HG02840 (cell line): ENCODE results near the gene NRP1.

Experiments
- ATAC-seq: cut with Tn5 transposase; IDR thresholded peaks from one replicate; pipeline ENCODE4 v1.9.1; 2021; ENCODE audit warnings: mild to moderate bottlenecking, moderate library complexity, moderate number of reproducible peaks; ENCODE audit not compliant: unreplicated experiment, low FRiP score

Gene NRP1

DNA sequence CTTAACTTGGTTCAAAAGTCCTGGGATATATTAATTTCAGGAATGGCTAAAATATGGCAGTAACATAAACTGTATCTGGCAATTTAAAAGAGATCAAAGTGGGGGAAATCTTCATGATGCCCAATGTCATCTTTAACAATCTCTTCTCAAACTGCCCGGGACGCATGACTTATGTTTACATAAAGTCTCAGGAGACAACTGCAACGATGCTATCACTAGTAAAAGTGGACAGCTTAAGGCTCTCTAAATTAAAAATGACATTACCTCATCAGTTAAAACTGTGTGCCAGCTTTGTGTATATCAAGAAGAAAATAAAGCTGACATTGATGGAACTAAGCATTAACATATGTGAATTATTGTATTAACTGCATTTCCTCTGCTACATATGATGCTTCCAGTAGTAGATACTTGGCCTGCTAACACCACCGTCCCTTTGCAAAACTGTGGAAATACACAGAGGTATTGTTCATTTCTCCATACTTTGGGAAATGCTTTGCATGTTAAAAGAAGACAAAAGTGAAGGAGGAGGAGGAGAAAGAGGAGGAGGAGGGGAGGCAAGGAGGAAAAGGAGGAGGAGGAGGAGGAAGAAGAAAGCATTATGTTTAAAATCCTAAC is 62.4 kb downstream of the NRP1 start:
- no peak for ATAC-seq

DNA sequence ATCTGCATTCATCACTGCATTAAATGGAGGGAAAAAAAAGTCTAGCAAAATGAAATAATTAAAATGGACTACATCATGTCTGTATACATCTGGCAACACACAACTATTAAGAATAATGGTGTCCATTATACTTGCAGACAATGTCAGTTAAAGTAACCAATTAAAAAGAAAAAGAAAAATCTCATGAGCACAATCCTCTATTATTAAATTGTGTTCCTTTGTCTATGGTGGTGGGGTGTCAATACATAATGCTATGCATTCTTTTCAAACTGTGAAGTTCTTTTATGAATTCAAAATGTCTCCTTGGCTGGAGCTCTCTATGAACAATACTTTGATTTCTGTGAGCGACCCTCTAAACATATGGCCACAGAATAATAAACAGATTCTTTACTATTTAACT is 63.5 kb downstream of the NRP1 start:
- ATAC-seq, result no peak

DNA sequence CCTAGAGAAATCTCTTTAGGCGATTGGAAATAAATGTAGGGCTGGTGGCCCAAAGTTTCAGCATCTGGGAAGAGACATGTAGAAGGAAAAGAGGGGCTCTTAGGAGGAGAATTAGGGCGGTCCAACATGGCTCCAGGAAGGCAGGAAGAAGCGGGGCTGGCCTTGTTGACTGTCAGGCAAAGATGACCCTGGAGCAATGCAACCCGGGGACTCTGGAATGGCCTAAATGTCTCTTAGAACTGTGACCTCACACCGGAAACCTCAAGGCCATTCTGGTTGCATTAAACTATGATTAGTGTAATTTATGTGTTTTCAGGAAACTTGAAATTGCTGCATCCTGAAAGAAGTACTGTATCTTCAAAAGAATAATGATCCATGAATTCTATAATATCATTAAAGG is 66.8 kb downstream of the NRP1 start:
- ATAC-seq, result no peak

DNA sequence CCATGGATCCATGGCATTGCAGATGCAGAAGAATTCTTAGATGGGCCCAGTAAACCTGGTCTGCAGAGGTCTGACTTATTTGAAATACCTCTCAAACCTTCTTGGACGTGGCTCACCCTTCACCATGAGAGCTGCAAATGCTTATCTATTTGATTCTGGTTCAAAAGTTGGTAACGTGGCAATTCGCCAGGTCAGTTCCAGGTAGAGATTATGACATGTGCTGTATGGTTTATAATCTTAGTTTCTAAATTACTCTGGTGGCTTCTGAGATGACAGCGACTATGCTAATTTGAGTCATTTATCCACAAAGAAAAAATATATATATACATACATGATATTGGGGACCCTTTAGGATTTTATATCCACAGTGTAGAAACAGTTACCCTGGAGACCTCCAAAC is 68.8 kb downstream of the NRP1 start:
- no peak for ATAC-seq

DNA sequence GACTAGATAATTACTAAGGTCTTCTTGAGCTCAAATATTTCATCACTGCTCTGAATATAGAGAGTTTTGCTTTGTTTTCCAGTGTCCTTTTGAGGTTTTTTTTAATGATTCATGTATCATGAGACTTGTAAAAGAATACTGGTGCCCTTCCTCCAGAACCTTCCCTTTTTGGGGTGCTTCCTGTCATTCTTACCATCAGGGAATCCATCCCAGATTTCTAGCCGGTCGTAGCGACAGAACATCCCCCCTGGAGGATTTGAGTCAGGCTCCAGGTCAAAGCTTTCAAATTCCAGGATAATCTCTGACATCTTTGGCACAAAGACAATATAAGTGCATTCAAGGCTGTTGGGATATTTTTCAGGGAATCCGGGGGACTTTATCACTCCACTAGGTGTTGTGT is 71.0 kb downstream of the NRP1 start:
- no peak for ATAC-seq

DNA sequence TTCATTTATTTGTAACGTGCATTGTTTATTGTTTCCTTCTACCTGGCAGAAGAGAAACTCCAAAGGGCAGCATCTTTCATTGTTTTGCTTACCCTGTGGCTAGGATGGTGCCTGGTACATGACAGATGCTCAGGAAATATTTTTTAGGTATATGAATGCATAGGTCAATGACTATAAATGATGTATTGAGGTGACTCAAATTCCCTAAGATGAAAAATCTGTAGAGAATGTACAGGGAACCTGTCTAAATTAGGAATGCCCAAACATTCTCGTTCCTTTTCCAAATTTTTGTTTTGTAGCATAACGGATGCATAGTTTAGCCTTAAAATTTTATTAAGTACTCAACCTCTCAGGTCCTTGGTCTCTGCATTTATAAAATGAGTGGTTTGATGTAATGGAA is 71.6 kb downstream of the NRP1 start:
- ATAC-seq, result no peak

DNA sequence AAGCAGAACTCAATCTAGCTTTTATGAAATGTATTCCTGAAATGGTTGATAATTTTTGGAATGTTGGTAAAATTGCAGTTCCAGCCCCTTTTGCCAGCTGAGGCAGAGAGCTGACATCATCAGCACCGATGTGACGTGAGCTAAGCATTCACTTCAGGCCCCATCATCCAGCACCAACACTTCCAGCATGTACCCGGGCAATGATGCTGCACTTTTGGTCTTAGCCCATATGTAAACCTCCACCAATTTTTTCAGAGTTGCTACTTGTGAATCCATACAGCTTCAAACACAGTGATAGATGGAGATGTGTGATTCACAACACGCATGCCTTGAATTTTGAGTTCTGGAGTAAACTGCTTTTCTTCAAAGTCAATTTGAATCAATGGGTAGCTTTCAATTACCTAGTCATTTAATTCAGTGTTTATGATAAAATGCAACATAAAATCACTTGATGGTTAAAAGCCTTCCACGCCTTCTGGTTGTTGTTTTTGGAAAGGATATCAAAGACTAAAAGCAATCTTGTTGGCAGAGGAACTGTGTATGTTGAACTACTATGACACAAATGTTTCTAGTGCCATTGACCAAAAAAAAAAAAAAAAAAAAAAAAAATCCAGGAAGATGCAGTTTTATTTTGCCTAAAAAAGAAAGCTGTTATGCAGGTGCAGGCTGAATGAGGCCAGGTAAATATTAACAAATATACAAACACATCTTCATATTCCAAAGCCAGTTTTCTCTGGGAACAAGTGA is 73.9 kb downstream of the NRP1 start:
- ATAC-seq, result no peak

DNA sequence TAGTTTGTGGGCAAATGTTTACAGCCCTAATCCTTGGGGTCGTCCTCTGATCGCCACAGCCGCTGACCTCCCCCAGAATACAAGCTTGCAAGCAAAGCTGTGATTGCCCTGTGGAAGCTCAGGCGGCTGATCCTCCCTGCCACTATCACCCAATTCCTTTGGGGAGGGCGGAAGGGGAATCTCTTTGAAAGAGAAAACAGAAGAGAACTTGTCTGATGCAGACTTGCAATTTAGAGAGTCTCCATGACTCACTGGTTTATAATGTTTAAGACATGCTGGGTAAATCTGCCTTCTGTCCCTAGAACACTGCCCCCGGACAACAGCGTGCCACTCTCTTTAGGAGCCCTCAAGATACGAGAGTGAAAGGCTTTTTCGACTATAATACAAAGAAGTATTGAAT is 75.5 kb downstream of the NRP1 start:
- no peak for ATAC-seq

DNA sequence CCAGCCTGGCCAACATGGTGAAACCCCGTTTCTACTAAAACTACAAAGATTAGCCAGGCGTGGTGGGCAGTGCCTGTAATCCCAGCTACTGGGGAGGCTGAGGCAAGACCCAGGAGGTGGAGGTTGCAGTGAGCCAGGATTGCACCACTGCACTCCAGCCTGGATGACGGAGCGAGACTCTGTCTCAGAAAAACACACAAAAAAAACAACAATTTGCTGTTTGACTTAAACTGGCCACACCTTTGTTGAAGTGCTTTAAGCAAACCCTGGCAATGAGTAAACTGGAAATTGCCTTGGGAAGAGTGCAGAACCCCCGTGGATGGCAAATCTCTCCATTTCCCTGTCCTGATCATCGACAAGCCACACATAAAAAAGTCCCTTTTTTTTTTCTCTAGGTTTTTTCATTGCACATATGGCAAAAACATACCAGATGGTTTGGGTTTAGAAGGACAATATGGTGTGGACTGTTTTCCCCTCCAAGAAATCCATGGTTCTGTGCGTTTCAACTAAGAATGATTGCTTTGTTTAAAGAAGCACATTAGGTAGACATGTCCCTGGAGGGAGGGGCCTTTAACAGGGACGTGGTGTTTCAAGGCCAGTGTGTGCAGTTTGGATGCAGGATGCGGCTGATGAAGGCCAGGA is 76.9 kb downstream of the NRP1 start:
- no peak for ATAC-seq

DNA sequence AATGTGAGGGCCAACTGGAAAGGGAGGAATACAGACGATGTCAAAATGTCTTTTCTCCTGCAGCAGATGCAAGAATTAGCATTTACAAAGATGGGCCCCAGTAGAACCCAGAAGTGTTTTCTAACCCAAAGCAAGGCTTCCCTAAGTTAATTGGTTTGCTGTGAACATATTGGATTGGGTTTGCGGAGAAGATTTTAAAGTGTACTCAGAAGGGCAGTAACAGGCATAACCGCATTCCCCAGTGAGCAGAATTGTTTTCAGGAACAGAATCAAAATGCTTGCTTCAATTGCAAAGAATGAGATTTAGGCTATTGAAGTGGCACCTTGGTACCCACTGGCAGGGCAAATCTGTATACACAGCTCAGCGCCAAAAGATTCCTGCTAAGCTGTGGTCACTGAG is 78.0 kb downstream of the NRP1 start:
- ATAC-seq, result no peak

DNA sequence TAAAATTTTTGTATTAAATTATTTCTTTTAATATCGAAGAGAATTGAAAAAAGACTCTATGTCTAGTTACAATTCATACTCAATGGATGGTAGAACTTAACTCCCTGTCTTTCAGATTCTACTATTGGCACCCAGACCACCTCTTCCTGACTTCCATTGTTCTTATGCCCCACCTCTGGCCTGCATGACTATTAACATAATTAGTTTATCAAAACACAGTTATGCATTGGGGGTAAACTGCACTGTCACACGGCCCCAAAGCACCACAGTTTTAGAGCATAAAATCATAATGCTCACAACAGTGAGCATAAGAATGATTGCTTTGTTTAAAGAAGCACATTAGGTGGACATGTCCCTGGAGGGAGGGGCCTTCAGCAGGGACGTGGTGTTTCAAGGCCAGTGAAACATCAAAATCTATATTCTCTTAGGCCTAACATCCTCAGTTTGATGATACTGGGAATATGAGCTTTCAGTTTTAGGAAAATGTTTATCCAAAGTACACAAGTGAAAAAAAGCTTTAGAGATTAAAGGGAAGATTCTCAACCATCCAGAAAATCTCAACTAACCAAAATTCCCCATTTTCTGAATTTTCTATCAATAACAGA is 79.8 kb downstream of the NRP1 start:
- ATAC-seq, result no peak

DNA sequence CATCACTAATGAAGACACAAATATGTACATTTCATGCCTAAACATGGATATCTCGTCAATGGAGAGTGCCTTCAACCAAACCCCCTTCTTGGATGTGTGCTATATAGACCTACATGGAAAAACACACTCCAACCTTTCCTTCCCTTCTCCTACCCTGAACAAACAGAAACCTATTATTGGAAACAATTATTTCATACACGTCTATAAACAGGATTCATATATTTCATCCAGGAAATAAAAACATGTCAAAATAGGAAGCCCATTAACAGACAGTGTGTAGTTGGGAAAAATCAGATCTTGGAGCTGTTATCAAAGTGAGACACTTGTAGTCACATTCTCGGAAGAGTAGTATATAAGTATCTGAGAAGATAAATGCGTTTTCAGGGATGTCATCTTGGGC is 81.1 kb downstream of the NRP1 start:
- ATAC-seq, result no peak

DNA sequence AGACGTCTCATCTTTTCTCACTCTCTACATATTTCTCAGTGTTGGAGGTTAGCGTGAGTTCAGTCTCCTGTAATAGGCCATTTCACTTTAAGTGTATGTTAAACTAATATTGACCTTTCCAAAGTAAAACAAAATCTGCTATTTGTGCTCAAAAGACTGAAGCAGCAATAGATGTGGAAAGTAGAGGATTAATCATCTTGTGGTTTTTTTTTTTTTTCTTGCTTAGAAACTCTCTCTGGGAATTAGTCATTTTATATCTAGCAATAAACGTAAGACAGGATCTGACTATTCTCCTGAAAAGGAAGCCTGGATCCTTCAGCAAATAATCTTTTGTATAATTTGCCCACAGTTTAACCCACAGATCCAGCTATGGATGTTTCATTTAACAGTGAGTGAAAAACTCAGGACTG is 81.7 kb downstream of the NRP1 start:
- ATAC-seq, result no peak

DNA sequence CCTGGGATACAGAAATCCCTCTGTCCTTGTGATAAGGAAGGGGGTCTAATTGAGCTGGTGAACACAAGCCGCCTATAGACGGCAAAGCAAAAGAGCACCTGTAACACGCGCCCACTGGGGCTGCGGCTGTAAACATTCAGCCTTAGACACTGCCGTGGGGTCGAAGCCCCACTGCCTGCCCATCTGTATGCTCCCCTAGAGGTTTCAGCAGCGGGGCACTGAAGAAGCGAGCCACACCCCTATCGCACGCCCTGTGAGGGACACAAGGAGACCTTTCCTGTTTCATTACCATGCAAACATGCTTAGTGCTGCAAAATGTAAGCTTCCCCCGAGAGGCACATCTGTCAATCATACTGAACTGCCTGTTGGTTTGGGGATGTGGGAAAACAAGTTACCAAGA is 82.1 kb downstream of the NRP1 start:
- ATAC-seq, result no peak

DNA sequence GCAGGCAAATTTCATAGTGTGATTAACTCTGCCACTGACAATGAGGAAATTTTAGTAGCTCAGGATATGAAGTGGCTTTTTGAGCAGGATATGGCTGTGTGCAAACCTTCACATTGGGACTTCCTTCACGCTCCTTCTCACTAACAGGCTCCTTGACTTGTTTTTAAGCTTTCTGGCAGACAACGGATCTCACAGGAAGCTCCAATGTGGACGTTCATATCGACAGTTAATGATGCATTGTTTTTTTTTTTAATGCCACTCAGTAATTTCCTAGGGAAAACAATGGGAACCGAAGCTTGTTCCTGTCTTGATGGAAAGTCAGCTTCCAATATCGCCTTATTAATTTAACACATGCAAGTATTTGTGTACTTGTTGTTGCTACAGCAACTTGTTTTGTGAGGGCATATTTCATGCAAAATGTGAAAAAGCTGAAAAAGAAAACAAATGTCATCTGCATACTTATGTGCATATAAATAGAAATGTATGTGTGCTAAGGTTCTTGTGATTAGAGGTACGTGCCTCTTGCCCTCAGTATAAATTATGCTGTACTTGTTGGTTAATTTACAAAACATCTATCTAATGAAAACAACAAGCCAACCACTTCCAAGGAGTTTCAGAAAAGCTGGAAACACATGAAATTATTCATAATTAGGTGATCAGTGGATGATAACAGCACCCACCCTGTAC is 84.7 kb downstream of the NRP1 start:
- ATAC-seq, result no peak

DNA sequence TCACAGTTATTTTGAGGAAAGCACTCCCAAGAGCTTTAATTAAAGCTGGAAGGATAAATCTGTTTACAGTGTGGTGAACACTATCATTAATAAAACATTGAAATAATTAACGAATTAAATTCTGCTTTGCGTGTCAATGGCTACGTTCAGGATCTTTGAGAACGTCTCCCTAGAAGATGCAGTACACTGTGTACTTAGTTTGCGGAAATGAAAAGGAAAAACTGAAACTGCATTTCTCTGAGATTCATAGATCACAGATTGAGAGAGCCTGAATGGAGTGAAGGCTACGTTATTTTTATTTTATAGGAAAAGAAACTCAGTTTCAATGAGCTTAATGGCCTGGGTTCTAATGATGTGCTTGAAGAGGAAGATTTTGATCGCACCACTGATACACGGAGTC is 85.3 kb downstream of the NRP1 start:
- ATAC-seq, result no peak

DNA sequence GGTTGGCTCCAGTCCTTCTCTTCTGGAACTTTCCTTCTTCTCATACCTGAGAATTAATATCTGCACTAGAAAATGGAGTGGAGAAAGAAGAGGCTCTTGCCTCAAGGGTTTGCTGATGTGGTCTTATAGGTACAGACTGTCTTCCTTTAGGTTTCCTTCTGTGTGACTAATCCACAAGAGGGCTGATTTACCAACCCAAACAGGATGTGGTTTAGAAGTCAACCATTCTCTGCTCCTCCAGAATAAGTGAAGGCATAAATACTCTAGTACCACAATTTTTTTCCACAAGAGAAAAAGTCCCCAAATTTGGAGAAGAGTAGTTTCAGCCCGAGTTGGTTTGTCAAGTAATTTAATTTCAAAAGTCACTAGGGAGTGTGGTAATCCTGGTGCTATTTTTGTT is 85.8 kb downstream of the NRP1 start:
- peak; percentile 60 for ATAC-seq

DNA sequence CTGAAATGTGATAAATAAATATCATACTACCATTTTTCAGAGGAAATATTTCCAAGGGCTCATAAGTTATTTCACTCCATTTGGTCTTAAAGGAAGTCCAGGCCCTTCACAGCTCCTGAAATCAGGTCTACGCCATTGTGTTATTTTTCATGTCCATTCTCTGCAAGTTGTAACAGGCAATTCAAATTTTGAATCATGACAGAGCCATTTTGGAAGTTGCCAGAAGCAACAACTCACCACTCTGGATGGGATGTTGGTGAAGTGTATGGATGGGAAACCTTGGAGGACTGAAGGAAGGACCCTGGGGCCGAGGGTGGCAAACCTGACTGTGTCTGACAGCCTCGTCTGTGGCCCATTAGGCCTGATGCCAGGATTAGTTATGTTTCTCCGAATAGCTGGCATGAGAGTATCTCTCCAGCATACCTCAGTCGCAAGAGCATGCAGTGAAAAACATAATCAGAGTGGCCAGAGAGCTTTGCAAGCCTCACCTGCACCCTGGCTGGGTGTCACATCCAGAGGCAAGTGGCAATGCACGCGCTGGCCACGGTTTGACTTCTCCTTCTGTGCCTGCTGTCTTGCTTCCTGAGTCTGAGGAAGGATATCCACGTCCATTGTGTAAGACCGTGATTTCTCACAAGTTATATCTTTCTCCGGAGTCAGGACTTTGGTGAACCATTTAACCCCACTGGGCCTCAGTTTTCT is 87.1 kb downstream of the NRP1 start:
- no peak for ATAC-seq

DNA sequence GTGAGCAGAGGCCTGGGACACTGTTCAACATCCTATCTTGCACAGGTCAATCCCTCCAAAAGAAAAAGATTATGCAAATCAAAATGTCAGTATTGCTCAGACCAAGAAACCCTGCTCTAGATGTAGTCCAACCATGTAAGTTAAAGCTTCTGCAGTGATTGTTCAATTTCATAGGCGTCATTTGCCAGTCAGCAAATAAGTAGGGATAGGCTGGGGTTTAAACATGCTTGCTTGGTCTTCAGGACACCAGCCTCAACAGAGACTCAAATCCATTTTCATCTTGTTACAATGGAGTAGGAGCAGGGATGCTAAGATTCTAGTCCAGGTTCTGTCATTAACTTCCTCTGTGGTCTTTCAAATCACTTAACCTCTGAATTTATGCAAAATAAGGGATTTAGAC is 89.1 kb downstream of the NRP1 start:
- ATAC-seq, result no peak

DNA sequence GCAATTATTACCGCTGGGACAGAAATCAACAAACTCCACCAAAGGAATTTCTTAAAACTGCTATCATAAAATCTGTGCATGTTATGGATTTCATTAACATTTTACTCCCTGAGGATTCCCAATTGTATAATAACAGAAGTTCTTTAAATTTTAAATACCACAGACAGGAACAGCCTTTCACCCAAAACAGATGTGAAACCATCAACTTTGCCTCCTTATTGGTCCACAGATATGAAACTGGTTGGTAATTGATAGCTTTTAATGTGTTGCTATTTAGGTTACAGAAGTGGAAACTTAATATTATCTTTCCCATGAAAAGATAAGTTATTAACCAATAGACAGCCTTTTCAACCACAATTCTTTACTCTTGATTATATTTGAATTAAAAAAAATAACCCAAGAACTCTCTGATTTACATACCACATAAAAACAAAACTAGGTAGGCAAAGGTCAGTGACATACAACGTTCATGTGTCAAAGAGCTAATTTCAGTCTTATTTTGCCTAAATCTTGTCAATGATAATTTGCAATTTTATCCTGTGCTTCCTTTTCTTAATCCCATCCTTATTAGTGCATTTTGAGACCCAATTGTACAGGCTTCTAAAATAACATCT is 90.0 kb downstream of the NRP1 start:
- no peak for ATAC-seq
